Measurements from ENCODE around the gene KCNJ15.
"Not testable (repeated sequence)": the region's sequence is repeated elsewhere in the genome, so short reads cannot be mapped to it uniquely, and the experiment has no call there.

KCNJ15 gene

DNA sequence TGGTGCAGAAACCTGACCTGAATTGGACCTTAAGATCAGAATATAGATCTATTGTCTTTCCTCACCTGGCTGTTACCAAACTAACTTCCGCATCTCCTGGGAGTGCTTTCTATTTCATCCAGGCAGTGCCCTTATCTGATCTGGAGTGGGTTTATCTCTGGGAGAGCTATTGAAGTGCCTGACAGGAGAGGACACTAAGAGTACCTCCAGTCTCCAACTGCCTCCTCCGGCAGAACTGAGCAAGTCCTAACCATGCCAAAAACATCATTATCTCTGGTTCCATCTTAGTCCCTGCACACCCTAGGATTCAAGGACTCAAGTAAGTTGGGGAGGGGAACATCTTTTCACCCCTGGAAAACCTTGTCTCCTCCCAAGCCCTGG is 12.4 kb upstream of the KCNJ15 start:
- no peak for DNase-seq (ENCODE audit: low read depth in 1 of 2, low spot score in 1 of 2)

DNA sequence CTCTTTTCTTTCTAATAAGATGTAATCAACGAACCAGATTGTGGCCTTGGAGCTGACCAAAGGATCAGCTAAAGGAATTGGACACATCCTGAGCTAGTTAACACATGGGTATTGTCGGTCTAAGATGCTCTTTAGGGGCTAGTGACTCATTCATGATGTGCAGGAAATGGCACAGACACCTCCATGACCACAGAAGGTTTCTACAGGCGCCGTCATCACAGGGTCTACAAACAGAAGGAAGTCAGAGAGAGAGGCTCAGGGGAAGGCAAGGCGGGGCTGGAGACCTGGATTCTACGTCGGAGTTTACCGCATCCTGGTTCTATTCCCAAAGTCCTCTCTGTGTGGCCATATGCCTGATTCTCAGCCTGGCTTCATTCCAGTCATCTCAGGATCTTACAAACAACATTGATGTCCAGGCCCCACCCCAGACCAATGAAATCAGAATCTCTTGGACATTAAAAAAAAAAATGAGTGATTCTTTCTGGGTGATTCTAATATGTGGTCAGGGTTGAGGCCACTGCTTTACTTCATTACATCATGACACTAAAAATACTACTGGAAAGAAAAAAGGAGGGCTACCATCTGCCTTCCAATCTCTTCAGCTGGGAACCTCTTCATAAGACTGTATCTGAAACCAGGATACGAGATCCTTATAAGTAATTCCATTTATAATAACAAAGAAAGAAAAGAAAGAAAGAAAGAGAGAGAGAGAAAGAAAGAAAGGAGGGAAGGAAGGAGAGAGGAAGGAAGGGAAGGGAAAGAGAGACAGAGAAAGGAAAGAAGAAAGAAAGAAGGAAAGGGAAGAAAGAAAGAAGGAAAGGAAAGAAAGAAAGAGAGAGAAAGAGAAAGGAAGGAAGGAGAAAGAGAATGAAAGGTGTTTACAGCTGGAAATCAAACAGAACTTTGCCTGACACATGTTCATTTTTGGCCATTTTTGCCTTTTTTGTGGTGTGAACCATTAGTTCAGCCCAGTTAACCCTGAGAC is 11.6 kb upstream of the KCNJ15 start:
- peak; percentile 8 to 28 for DNase-seq (ENCODE audit: low read depth in 1 of 2, low spot score in 1 of 2)

DNA sequence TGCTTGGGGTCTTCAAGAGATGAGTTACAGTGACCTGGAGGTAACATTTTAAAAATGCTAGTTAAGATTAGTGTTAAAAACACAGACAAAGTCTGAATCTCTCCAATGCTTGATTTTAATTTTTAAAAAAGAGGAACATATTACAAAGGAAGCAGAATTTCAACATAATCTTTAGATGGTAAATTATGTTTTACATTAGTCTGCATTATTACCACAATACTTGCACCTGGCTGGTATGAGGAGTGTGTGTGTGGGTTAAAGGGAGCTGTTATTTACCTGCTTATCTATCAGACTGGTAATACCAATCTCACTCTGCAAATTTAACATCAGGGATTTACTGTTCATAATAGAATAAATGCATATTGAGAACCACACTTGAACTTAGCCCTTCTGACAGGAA is 10.3 kb upstream of the KCNJ15 start:
- DNase-seq (ENCODE audit: low read depth in 1 of 2, low spot score in 1 of 2) = no peak

DNA sequence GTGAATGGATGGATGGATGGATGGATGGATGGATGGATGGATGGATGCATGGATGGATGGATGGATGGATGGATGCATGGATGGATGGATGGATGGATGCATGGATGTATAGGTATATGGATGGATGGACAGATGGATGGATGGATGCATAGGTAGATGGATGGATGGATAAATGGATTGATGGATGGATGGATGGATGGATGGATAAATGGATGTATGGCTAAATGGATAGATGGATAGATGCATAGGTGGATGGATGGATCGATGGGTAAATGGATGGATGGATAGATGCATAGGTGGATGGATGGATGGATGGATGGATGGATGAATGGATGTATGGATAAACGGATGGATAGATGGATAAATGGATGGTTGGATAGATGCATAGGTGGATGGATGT is 9.7 kb upstream of the KCNJ15 start:
- not testable (repeated sequence) for DNase-seq (ENCODE audit: low read depth in 1 of 2, low spot score in 1 of 2)

DNA sequence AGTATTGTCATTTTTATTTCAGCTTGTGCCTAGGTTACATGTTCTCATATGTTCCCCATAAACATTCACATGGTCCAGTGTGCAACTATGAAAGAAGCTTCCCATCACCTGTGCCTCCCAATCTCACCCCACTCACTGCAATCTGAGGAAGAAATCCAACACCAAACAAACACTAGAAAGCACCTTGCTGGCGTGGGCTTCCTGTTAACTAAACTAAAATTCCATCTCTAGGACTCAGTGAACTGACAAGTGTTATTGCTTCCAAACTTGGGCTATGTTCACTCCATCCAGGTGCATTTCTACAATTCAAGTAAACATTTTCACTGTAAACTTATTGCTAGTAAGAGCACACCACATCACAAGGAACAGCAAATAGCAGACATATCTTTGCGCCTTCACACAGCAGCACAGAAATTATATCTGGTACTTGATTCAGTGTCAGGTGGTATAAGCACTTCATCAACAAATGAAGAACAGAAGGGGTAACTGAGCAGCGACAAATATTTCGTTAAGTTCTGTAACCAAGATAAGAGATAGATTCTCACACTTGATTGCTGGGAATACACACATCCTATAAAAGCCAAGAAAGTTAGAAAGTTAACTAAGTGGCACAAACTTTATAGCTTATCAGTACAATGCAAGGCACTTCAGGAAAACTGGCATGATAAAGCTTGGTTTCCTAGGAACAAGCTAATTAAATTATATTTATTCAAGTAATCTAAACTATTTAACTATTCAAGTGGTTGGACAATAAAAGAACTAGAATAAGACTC is 8.9 kb upstream of the KCNJ15 start:
- DNase-seq (ENCODE audit: low read depth in 1 of 2, low spot score in 1 of 2) = no peak

DNA sequence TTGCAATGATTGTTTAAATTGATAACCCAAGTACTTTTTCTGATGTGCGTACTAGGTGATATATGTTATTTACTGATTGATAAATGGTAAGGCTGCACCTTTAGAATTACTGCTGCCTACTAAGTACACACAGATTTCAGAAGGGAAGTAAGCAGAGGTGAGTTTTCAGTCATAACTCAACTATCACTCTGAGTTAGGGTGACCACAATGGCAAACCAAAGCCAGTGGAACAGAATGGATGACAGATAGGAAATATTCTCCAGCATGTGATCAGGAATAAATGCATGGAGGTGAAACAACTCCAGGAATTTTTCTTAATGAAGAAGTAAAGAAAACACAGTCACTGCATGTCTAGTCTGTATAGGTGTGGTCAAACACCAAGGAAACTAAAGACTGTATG is 7.5 kb upstream of the KCNJ15 start:
- no peak for DNase-seq (ENCODE audit: low read depth in 1 of 2, low spot score in 1 of 2)

DNA sequence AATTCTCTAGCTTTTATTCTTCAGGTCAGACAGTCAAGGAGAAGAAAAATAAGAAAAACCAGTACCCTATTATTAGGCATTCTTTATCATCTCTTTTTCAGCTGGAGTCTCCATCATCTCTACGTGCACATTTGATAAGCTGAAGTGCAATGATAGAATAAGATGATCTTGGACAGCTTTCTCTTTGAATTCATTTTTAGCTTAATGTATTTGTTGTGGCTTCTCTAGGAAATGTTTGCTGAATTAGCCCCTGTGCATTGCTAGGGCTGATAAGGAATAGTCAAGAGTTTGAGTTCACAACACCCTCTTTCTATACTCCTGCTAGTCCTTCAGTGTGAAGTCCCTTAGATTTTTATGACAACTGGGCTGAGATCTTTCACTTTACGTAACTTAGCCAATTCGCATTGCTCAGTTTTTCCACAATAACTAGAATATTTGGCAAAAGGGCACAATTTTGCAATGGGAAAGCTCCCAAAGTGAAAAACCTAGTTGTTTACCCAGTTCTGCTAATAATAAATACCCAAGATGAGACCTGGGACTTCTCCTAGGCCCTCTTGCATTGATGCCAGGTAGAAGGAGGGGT is 7.0 kb upstream of the KCNJ15 start:
- no peak for DNase-seq (ENCODE audit: low read depth in 1 of 2, low spot score in 1 of 2)

DNA sequence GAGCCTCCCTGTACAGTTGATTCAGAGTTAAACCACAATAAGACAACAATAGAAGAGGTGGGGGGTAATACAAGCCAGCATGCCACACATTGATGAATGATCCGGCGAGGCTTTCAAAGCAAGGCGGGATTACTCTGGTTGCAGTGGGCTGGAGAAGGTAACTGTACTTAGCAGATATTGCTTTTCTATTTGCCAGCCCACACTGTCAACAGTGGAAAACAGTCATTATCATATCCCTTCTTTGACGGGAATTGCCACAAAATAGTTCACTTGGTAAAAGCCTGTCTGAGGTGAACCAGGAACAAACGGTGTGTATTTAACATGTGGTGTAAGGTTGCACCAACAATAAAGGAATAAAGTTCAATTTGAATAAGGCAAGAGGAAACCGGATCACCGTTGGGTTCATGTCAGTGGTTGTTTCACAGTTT is 5.8 kb upstream of the KCNJ15 start:
- no peak for DNase-seq (ENCODE audit: low read depth in 1 of 2, low spot score in 1 of 2)

DNA sequence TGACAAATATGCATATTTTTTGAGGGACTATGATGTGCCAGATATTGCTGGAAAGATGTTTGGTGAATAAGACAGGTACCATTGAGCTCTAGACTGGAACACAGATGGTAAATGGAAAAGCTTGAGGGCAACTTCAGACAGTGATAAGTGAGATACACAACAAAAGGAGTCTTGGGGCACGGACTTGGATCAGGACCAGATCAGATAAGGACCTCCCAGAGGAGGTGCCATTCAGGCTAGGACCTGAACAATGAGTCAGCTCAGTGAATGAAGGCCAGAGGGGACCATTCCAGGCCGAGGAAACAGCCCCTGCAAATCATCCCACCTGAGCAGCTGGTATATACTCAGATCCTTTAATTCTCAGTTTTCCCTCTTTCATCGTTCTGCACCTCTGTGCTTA is 1.8 kb upstream of the KCNJ15 start:
- DNase-seq (ENCODE audit: low read depth in 1 of 2, low spot score in 1 of 2) = no peak

DNA sequence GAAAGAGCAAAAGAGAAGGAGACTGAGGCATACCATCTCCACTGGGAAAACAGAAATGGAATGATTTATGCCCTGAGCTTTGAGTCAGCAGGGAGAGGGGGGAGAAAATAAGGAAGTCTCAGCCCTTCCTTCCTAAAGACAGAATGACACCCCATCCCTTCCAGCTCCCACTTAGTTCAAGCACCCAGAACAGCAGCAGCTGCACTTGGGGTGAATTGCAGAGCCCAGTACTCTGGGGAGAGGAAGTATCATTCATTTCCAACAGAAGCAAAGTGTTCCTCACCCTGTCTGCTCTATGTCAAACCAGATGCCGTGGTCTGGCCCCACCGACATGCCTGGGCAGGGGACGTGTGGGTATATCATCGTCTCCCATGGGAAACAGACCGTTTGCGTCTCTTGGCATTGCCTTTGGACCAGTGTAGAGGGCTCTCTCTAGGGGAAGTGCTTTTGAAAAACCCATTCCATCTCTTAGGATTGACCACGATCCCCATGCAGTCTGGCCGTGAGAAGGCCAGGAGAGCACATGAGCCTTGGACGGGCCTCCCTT is 1.1 kb upstream of the KCNJ15 start:
- no peak for DNase-seq (ENCODE audit: low read depth in 1 of 2, low spot score in 1 of 2)

DNA sequence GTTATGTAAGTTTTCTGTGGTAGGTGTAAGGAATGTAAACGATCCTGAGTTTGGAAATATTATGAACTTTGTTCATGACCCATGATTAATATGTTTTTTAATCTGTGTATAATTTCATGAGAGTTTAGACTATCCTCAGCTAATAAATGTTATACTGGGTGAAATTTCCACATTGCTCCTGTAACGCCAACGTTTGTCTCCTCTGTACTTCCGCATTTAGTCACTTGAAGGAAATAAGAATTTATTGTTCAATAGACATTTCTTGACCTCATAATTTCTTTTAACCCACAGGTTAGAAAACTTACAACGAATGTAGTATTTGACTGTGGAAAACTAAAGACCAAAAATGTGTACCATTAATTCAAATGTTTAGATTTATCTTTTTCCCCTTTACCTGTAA is 876 bp downstream of the KCNJ15 start:
- DNase-seq (ENCODE audit: low read depth in 1 of 2, low spot score in 1 of 2) = no peak

DNA sequence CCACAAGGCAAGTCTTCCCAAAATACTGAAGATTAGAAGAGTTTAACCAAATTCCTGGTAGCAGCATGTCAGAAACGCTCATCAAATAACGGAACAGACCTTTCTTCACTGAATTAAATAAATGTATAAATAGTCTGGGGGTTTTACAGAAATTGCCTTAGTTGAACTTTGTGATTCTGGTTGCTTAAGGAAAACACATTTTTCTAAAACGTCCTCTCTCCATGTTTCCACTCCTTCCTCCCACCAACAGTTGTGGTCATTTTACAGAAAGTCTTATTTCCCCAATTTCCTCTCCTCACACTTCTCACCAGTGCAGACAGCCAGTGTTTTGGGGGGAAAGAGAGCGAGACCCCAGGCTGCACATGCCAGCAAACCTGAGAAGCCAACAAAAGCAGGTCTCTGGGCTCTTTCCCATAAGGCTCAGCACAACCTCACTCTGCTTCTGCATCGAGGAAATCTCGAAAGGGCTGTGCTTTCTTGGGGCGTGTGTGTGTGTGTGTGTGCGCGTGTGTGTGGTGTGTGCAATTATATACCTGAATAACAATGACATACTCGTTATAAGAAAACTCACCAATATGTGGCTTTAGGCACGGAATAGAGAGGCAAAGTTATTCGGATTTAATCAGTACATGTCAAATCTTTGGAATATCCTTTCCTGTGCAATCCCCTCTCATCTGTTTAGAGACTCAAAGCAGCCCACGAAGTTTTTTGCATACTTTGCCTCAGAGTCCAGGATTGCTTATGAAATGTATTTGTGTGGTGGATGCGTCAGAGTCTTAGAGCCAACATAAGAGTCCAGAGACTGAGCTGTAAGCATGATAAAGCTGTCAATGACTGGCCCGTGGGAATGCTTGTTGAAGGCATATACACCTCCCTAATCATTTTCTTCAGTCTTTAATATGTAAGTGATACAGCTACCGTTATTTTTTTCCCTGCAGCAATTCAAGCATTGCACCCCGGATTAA is 2.0 kb downstream of the KCNJ15 start:
- no peak for DNase-seq (ENCODE audit: low read depth in 1 of 2, low spot score in 1 of 2)

DNA sequence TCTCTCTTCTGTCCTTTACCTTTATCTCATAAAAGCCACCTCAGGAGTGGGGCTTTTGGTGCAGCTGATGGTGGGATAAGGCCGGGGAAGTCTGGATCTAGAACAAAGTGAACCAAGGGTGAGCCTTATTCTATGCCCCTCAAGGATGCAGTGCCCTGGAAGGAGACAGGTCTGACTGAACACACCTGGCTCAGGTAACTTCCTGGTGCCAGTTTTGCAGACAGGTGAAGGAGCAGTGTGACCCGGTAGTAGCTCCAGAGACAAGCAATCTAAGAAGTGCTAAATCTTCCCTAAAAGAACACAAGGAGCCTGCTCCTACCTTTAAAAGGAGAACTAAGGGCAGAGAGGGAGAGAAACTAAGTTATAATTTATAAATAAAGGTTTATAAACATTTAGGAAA is 2.9 kb downstream of the KCNJ15 start:
- no peak for DNase-seq (ENCODE audit: low read depth in 1 of 2, low spot score in 1 of 2)

DNA sequence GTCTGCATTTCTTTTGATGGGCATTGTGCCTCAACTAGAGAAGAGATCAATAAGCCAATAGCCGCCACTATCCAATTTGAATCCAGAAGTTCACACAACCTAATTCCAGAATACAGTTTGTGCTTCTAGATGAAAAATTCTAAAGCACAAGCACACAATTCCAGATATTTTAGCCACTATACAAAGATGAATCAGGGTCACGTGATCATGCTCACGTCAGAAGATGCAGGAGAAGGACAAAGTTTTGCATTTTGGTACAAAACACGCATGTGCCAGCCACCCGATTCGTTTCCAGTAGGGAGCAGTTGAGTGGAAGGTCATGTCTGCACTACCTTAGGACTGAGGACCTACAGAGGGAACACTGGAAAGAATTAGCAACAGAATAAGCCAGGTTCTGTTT is 3.6 kb downstream of the KCNJ15 start:
- no peak for DNase-seq (ENCODE audit: low read depth in 1 of 2, low spot score in 1 of 2)

DNA sequence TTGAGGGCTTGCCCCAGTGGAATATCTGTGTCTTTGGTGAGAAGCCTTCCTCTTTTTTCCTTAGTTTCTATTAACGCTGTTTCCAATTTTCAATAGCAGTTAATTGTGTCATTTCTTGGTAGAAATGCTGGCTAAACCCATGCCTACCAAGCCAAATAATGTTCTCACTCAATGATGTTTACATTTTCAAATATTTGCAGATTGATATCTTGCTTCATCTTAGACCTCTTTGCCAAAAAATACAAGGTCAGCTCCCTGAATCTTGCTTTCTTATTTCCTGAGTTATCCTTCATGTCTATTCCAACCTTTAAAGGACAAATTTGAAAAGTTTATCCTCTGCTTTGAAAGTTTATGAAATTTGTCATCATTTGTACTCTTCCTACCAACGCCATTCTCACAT is 5.1 kb downstream of the KCNJ15 start:
- DNase-seq (ENCODE audit: low read depth in 1 of 2, low spot score in 1 of 2) = no peak

DNA sequence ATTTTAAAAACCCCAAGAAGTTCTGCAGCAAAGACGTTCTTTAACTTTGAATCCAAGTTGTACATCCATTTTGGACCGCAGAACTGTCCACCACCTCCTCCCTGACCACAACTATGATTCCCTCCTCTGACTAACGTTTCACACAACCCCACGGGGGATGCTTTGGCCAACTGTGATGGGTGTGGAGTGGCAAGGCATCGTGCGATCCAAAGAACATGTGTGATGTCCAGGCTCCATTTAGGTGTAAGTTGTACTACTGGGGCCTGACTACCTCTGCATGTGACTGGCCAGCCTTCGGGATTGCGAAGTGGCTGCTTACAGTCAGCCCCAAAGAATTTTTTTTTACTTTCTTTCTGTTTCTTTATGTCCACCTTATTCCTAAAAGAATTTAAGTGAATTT is 6.7 kb downstream of the KCNJ15 start:
- DNase-seq (ENCODE audit: low read depth in 1 of 2, low spot score in 1 of 2) = no peak

DNA sequence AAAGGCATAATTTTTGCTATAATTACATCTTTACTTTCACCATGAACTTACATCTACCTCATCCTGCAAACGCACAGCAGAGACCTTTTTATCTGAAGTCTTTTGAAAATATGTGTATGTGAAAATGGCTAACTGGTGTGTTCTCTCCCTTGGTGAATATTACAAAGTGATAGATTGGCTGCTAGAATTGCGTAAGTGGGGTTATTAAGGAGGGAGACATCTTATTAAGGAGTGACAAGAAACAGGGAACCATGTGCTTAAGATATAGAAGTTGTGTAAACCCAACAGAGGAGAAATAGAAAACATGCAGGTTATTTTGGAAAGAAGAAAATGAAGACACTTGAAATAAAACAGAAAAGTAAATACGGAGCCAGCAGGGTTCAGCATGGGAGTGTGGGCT is 7.8 kb downstream of the KCNJ15 start:
- no peak for DNase-seq (ENCODE audit: low read depth in 1 of 2, low spot score in 1 of 2)

DNA sequence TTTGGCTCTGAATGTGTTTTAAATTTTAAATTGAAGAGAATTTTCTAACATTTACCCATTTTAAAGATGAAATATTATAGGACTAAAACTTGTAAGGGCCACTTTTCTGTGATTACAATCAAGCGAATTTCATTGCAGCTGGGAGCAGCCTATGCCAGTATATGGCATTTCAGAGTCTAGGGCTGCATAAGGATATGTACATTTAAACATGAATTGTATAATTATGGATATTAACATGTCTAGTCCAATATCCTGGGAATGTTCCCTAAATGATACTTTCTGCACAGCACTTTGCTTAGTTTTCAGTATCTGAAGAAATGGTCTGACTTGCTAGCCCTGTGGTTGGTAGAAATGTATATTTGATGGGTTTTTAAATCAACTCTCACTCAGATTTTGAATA is 8.4 kb downstream of the KCNJ15 start:
- DNase-seq (ENCODE audit: low read depth in 1 of 2, low spot score in 1 of 2) = no peak

DNA sequence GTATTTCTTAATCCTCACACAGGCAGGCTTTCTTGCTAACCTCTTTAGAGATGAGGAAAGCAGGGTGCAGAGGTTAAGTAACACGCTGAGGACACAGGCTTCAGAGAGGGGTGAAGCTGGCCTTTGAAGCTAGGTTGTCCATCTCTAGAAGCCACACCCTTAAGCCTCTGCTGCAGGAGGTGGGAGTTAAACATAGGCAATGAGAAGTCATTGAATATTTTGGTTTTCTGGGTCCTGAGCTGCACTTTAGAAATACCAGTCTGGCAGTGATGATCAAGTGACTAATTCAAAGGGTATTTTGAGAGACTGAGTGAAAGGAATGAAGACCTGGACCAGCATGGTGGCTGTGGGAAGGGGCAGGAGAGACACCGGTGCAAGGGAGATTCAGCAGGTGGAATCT is 9.9 kb downstream of the KCNJ15 start:
- no peak for DNase-seq (ENCODE audit: low read depth in 1 of 2, low spot score in 1 of 2)

DNA sequence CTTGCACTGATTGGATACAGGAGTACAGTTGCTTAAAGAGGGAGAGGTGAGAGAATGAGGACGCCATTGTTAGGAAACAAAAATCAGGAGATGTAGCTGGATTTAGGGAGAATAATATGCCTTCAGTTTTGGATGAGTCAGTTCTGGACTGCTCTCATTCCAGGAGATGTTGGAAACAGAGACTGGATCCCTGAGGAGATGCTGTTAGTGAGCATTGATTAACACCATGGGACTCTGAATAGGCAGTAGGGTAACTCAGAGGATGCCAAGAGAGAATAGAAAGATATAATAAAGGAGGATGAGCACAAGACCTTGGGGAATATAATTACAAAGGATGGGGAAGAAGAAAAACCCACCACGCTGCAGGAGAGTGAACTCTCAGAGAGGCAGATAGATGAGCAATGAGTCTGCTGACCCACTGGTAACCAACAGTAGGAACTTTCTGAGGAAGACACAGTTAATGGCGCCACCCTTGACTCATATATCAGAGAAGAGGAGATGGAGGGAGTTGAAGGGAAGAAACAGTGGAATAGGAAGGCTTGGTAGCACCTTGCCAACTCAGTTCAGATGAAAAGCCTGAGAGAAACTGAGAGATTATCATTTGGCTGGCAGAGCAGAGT is 10.5 kb downstream of the KCNJ15 start:
- DNase-seq (ENCODE audit: low read depth in 1 of 2, low spot score in 1 of 2) = no peak
